Smooth muscle cell (in vitro differentiated cells): Measurements from ENCODE around the gene PPP1R12C. TPM values are rescaled to one million over a fixed set of nuclear protein-coding genes. Genes with fewer than 3 reads are reported as not detected.

Source experiments
- DNase-seq: peaks from one replicate; lab custom pipeline; 2025; ENCODE audit not compliant: unreplicated experiment; lab: John Stamatoyannopoulos, UW
- H2AFZ ChIP-seq: fragments of 200-600 bp; sonication (generic); 2 replicates; pipeline ENCODE4 v1.6.0; 2016; ENCODE audit warnings: antibody characterized with exemption, low read depth, mild to moderate bottlenecking
- H3F3A ChIP-seq: fragments of 200-600 bp; sonication (generic); 2 replicates; pipeline ENCODE4 v1.6.0; 2017; ENCODE audit warnings: antibody characterized with exemption, low read depth
- H3K27ac ChIP-seq: fragments of 200-600 bp; sonication (generic); 2 replicates; pipeline ENCODE4 v1.5.1; 2016; ENCODE audit warnings: low read depth, mild to moderate bottlenecking
- H3K27me3 ChIP-seq: fragments of 200-600 bp; sonication (generic); 2 replicates; pipeline ENCODE4 v1.6.1; 2016; ENCODE audit warnings: low read depth, mild to moderate bottlenecking
- H3K36me3 ChIP-seq: fragments of 200-600 bp; sonication (generic); 2 replicates; pipeline ENCODE4 v1.5.1; 2016; ENCODE audit warnings: low read depth
- H3K4me1 ChIP-seq: fragments of 200-600 bp; sonication (generic); 2 replicates; pipeline ENCODE4 v1.5.1; 2016; ENCODE audit warnings: low read depth
- H3K4me2 ChIP-seq: fragments of 200-600 bp; sonication (generic); 2 replicates; pipeline ENCODE4 v1.6.0; 2016; ENCODE audit warnings: mild to moderate bottlenecking
- H3K4me3 ChIP-seq: fragments of 200-600 bp; sonication (generic); 2 replicates; pipeline ENCODE4 v1.5.1; 2016; ENCODE audit warnings: mild to moderate bottlenecking
- H3K79me2 ChIP-seq: fragments of 200-600 bp; sonication (generic); 2 replicates; pipeline ENCODE4 v1.6.0; 2016; ENCODE audit warnings: low read depth, mild to moderate bottlenecking
- H3K9ac ChIP-seq: fragments of 200-600 bp; sonication (generic); 2 replicates; pipeline ENCODE4 v1.6.0; 2016; ENCODE audit warnings: low read depth
- H3K9me3 ChIP-seq: fragments of 200-600 bp; sonication (generic); replicated peaks from 2 replicates; pipeline ENCODE4 v1.5.1; 2016; ENCODE audit warnings: low read depth
- H4K20me1 ChIP-seq: fragments of 200-600 bp; sonication (generic); 2 replicates; pipeline ENCODE4 v1.6.0; 2016; ENCODE audit warnings: low read depth
- CTCF ChIP-seq: fragments of 200-600 bp; sonication (generic); IDR thresholded peaks from 2 replicates; pipeline ENCODE4 v1.5.1; 2017; ENCODE audit warnings: borderline replicate concordance, mild to moderate bottlenecking, antibody characterized with exemption; ENCODE audit not compliant: insufficient read depth, poor library complexity, severe bottlenecking
- WGBS: methylation state at CpG from one replicate; pipeline ENCODE4 v1.1.7; 2016; ENCODE audit warnings: low lambda C conversion rate; 5-methylcytosine and 5-hydroxymethylcytosine counted together
- polyA plus RNA-seq: library from polyadenylated mRNA; unstranded; fragments of >200 nt; fragmentation: Nextera tagmentation; extraction: Ambion mirVana; gene quantifications from 2 replicates; pipeline ENCODE4 v1.2.1, GENCODE V29; 2016
- total RNA-seq: library from RNA; depleted of rRNA; stranded (reverse); fragments of >200 nt; gene quantifications from 2 replicates; pipeline ENCODE4 v1.2.3, GENCODE V29; 2014

The PPP1R12C gene
- total and polyA plus RNA-seq, 2 experiments from 2014 or later = 26.1 to 30.5 TPM

GRCh38 chr19:55095260-55096060 lies 22.0 kb downstream of the PPP1R12C start:
- Histone ChIP-seq H3K27me3 (no peaks in the 10 kb centered on the region), H4K20me1 (peaks cover 33% of the 10 kb centered on the region), H3K9ac (no peak overlapping the region), H3K79me2 (no peaks in the 10 kb centered on the region), H3K27ac (no peak overlapping the region), H3K4me3 (no peak overlapping the region), H3F3A (no peaks in the 10 kb centered on the region), H3K36me3 (no peaks in the 10 kb centered on the region), H3K9me3 (no peaks in the 10 kb centered on the region), H3K4me1 (no peaks in the 10 kb centered on the region), H2AFZ (no peak overlapping the region), H3K4me2 (no peak overlapping the region)
- WGBS = 88% methylated on average over 18 of the region's 23 CpGs
- no peak for TF ChIP-seq CTCF
- DNase-seq = no peak

- Histone ChIP-seq H3K4me3 (no peak overlapping the region), H3K36me3 (no peaks in the 10 kb centered on the region), H3K79me2 (no peaks in the 10 kb centered on the region), H2AFZ (no peak overlapping the region), H3K27ac (no peak overlapping the region), H3K27me3 (no peaks in the 10 kb centered on the region), H3K4me1 (no peaks in the 10 kb centered on the region), H4K20me1 (peaks cover 29% of the 10 kb centered on the region), H3F3A (no peaks in the 10 kb centered on the region), H3K9me3 (no peaks in the 10 kb centered on the region), H3K4me2 (no peak overlapping the region), H3K9ac (no peak overlapping the region)
- 81% methylated on average over 31 of the region's 32 CpGs for WGBS
- no peak for DNase-seq
- TF ChIP-seq CTCF = no peak
These were observed 22.8 kb downstream of the PPP1R12C start for GRCh38 chr19:55094456-55095259.

- Histone ChIP-seq H3K9me3 (no peaks in the 10 kb centered on the region), H3K9ac (no peak overlapping the region), H3K27me3 (no peaks in the 10 kb centered on the region), H3K27ac (no peak overlapping the region), H3K79me2 (no peaks in the 10 kb centered on the region), H3K4me3 (no peak overlapping the region), H4K20me1 (peaks cover 31% of the 10 kb centered on the region), H3K36me3 (no peaks in the 10 kb centered on the region), H3K4me2 (no peak overlapping the region), H3F3A (peaks cover 6% of the 10 kb centered on the region), H2AFZ (no peak overlapping the region), H3K4me1 (peaks cover 8% of the 10 kb centered on the region)
- no peak for TF ChIP-seq CTCF
- 83% methylated on average over 38 of the region's 49 CpGs for WGBS
- DNase-seq = no peak
These were observed 24.8 kb downstream of the PPP1R12C start for GRCh38 chr19:55092423-55093318.
